ENCODE results near the gene SELENON. TPM values are rescaled to one million over a fixed set of nuclear protein-coding genes. Genes with fewer than 3 reads are reported as not detected.

SELENON gene
- total and polyA plus RNA-seq, 9 of the 15 experiments (the other 6 are each of a cell fraction or from before 2014, with no cell fraction given), result 0.43 to 26.7 (median 7.0) TPM

DNA sequence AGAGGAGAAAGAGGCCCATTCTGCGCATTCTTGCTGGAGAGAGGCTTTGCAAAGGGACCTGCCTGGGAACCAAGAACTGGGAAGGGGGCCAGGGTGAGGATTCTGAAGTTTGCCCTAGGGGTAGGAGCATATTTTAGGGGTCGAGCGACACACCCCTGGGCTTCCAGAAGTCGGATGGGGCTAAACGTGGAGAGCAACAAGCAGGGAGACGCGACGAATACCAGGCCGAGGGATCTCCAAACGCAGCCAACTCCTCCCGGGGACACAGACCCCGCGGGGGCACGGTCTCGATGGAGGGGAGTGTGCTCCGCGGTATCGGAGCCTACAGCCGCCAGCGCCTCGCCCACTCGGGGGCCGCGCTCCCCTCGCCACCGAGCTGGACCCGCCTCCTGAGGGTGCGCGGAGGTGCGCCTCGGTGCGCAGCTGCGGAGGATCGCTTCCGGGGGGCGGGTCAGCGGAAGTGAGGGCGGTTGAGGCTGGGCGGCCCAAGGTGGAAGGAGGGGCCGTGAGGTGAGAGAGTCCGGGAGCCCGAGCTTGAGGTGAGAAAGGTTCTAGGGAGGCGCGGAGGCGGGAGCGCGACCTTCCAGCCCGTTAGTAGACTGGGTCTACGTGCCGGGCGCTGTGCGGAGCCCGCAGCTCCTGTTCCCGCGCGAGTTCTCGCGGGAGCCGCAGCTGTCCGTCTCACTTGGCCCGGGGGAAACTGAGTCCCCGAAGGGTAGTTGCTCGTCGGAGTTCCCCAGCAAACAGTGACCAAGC, 19.7 kb downstream of the SELENON start, which contains the start of gene MTFR1L (continued):
- 0 out of 2 replicates have a peak, but pooled peaks have one; percentile 53 for TF ChIP-seq CEBPG (CRISPR knock-in tag; IDR thresholded peaks at IDR 0.05)
- TF ChIP-seq CEBPG (tag; conservative IDR thresholded peaks at IDR 0.05 in 1 of 2, IDR thresholded peaks at IDR 0.05 in 1 of 2), result no peak
- TF ChIP-seq, protein P1, sequence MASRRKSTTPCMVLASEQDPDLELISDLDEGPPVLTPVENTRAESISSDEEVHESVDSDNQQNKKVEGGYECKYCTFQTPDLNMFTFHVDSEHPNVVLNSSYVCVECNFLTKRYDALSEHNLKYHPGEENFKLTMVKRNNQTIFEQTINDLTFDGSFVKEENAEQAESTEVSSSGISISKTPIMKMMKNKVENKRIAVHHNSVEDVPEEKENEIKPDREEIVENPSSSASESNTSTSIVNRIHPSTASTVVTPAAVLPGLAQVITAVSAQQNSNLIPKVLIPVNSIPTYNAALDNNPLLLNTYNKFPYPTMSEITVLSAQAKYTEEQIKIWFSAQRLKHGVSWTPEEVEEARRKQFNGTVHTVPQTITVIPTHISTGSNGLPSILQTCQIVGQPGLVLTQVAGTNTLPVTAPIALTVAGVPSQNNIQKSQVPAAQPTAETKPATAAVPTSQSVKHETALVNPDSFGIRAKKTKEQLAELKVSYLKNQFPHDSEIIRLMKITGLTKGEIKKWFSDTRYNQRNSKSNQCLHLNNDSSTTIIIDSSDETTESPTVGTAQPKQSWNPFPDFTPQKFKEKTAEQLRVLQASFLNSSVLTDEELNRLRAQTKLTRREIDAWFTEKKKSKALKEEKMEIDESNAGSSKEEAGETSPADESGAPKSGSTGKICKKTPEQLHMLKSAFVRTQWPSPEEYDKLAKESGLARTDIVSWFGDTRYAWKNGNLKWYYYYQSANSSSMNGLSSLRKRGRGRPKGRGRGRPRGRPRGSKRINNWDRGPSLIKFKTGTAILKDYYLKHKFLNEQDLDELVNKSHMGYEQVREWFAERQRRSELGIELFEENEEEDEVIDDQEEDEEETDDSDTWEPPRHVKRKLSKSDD (conservative IDR thresholded peaks at IDR 0.05; ENCODE audit: low read length), result no peak
- TF ChIP-seq HNRNPH1 (optimal IDR thresholded peaks at IDR 0.05; ENCODE audit: low read depth, low read length), result no peak
- no peak for TF ChIP-seq ZNF717 (CRISPR knock-in tag; IDR thresholded peaks at IDR 0.05)
- TF ChIP-seq, protein P2, sequence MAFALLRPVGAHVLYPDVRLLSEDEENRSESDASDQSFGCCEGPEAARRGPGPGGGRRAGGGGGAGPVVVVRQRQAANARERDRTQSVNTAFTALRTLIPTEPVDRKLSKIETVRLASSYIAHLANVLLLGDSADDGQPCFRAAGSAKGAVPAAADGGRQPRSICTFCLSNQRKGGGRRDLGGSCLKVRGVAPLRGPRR (CRISPR knock-in tag; IDR thresholded peaks at IDR 0.05), result no peak
- no peak for TF ChIP-seq NR2F6 (CRISPR knock-in tag; IDR thresholded peaks at IDR 0.05)
- TF ChIP-seq POLR2H (tag; IDR thresholded peaks at IDR 0.05; ENCODE audit: low read depth), result peak; percentile 78
- TF ChIP-seq ZNF764 (CRISPR knock-in tag; IDR thresholded peaks at IDR 0.05; ENCODE audit: low read depth), result no peak; the same call in 1 of the 2 replicates
- TF ChIP-seq, protein P3, sequence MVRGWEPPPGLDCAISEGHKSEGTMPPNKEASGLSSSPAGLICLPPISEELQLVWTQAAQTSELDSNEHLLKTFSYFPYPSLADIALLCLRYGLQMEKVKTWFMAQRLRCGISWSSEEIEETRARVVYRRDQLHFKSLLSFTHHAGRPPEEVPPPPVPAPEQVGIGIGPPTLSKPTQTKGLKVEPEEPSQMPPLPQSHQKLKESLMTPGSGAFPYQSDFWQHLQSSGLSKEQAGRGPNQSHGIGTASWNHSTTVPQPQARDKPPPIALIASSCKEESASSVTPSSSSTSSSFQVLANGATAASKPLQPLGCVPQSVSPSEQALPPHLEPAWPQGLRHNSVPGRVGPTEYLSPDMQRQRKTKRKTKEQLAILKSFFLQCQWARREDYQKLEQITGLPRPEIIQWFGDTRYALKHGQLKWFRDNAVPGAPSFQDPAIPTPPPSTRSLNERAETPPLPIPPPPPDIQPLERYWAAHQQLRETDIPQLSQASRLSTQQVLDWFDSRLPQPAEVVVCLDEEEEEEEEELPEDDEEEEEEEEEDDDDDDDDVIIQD (CRISPR knock-in tag; IDR thresholded peaks at IDR 0.05), result no peak
- peak; percentile 57 for TF ChIP-seq C11orf30 (IDR thresholded peaks at IDR 0.05; ENCODE audit: low read depth)
- TF ChIP-seq, protein P4, sequence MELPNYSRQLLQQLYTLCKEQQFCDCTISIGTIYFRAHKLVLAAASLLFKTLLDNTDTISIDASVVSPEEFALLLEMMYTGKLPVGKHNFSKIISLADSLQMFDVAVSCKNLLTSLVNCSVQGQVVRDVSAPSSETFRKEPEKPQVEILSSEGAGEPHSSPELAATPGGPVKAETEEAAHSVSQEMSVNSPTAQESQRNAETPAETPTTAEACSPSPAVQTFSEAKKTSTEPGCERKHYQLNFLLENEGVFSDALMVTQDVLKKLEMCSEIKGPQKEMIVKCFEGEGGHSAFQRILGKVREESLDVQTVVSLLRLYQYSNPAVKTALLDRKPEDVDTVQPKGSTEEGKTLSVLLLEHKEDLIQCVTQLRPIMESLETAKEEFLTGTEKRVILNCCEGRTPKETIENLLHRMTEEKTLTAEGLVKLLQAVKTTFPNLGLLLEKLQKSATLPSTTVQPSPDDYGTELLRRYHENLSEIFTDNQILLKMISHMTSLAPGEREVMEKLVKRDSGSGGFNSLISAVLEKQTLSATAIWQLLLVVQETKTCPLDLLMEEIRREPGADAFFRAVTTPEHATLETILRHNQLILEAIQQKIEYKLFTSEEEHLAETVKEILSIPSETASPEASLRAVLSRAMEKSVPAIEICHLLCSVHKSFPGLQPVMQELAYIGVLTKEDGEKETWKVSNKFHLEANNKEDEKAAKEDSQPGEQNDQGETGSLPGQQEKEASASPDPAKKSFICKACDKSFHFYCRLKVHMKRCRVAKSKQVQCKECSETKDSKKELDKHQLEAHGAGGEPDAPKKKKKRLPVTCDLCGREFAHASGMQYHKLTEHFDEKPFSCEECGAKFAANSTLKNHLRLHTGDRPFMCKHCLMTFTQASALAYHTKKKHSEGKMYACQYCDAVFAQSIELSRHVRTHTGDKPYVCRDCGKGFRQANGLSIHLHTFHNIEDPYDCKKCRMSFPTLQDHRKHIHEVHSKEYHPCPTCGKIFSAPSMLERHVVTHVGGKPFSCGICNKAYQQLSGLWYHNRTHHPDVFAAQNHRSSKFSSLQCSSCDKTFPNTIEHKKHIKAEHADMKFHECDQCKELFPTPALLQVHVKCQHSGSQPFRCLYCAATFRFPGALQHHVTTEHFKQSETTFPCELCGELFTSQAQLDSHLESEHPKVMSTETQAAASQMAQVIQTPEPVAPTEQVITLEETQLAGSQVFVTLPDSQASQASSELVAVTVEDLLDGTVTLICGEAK (IDR thresholded peaks at IDR 0.05), result peak; percentile 95
- TF ChIP-seq, protein P4 (CRISPR knock-in tag; IDR thresholded peaks at IDR 0.05), result no peak

Measured in K562 (cell line).